Esophagus (tissue), 2 donors: ENCODE data around the gene PRICKLE2. TPM values are rescaled to one million over a fixed set of nuclear protein-coding genes. Genes with fewer than 3 reads are reported as not detected.

ENCODE experiments used
- H3K27ac ChIP-seq, 2 donors: one replicate each; pipeline ENCODE4 v1.5.1; 2013; ENCODE audit warnings: low read depth in 2 of 2, mild to moderate bottlenecking in 2 of 2, inconsistent platforms in 1 of 2, low read length in 1 of 2, moderate library complexity in 1 of 2
- H3K27me3 ChIP-seq, 2 donors: one replicate each; pipeline ENCODE4 v1.6.1; 2013; ENCODE audit warnings: low read length in 2 of 2, control low read depth in 1 of 2, mild to moderate bottlenecking in 1 of 2; ENCODE audit not compliant: insufficient read depth in 2 of 2, control insufficient read depth in 1 of 2
- H3K36me3 ChIP-seq, 2 donors: one replicate each; pipeline ENCODE4 v1.6.1; 2013; ENCODE audit warnings: low read length in 1 of 2; ENCODE audit not compliant: control insufficient read depth in 2 of 2, insufficient read depth in 2 of 2
- H3K4me1 ChIP-seq, 2 donors: one replicate each; pipeline ENCODE4 v1.6.1; 2013; ENCODE audit warnings: low read length in 1 of 2; ENCODE audit not compliant: control insufficient read depth in 2 of 2, insufficient read depth in 2 of 2
- H3K4me3 ChIP-seq, 2 donors: one replicate each; pipeline ENCODE4 v1.5.1; 2013; ENCODE audit warnings: low read length in 2 of 2, mild to moderate bottlenecking in 2 of 2, low read depth in 1 of 2, moderate library complexity in 1 of 2
- H3K9me3 ChIP-seq, 2 donors: one replicate each; pipeline ENCODE4 v1.6.1; 2013; ENCODE audit warnings: mild to moderate bottlenecking in 2 of 2, low read depth in 1 of 2, low read length in 1 of 2, moderate library complexity in 1 of 2; ENCODE audit not compliant: control insufficient read depth in 2 of 2, insufficient read depth in 1 of 2
- WGBS, 2 donors: extraction: QIAGEN DNeasy Blood & Tissue Kit; methylation state at CpG; one replicate each; pipeline ENCODE4 v1.1.7; 2013; 5-methylcytosine and 5-hydroxymethylcytosine counted together
- polyA plus RNA-seq, 2 donors: library from polyadenylated mRNA; stranded (reverse); fragments of 200-250 nt; gene quantifications; one replicate each; pipeline ENCODE4 v1.2.3, GENCODE V29; 2013
- donor health status: healthy with polysubstance abuse.
- donor health status: Bipolar disorder and iron deficiency.

PRICKLE2 gene
- polyA plus RNA-seq, 2 donors, result 1.3 to 2.7 TPM

DNA sequence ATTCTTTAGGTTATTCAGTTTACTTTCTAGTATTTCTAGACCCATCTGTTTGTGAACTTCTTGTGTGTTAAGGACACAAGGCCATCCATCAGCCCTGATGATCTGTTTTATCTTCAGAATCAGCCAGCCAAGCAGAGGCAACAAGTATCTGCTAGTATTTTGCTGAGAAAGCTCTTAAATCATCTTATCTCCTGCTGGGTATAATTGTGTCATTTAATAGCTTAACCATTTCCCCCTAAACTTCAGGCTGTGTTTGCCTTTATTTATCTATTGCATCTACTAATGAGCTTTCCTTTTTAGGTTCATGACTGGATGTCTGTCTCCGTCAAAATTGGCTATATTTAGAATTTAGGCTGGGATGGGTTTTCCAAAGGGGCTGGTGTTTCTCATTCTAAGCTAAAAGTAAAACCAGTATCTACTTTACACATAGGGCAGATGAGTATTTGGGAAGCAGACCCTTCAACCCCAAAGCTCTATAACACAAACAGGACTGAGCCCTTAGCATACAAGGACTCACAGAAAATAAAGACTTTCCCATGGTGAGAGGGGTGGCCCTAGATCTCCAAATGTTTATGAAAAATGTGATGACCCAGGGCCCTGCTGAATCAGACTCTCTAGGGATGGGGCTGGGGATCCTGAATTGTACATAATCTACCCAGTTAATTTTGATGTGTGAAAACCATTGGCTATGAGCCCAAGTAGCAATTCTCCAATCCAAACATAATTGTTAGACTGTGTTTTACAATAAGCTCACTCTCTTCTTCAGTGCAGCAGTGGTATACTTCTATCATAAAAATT lies 136.7 kb downstream of the PRICKLE2 start:
- Histone ChIP-seq H3K27ac (no peak overlapping the region), H3K9me3 (no peaks in the 10 kb centered on the region), H3K4me1 (peaks cover 0 to 2% of the 10 kb centered on the region in 2 donors), H3K27me3 (no peaks in the 10 kb centered on the region), H3K4me3 (no peak overlapping the region), H3K36me3 (no peaks in the 10 kb centered on the region)
- WGBS, 2 donors, result 50 to 56% methylated on average over 1 of the region's 1 CpG

DNA sequence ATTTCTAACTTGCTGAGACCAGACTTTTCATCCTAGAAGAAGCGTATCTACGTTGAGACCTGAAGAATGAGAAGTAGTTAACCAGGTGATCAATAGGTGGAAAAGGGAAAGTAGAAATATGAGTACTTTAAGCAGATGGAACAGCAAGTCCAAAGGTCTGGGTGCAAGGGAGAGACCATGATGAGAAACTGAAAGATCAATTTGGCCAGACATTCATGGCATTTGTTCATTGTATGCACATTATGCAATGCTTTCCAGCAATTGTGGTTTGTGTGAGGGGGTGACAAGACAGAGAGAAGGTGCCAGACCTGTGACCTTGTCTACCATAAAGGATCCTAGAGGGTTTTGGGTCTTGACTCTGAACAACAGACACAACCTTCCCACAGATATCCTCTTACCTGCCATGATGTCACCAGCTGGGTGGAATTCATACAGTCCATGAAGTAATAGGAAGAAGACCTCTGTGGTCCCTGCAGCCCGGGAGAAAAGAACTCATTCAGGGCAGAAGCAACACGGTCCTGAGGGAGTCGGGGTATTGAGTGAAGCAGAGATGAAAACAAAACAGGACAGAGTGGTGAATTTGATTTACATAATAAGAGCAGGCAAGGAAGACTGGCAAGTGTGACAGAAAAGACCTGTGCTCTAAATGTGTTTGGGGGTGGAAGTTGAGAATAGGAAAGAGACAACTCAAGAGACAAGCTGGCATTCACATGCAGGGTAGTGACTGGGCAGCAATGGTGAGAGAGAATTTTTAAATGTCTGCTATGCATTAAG lies 138.6 kb downstream of the PRICKLE2 start:
- H3K27ac ChIP-seq, result no peak overlapping the region
- 85 to 88% methylated on average over 5 of the region's 5 CpGs for WGBS, 2 donors
- no peaks in the 10 kb centered on the region for H3K27me3 ChIP-seq
- no peak overlapping the region for H3K4me3 ChIP-seq
- H3K36me3 ChIP-seq, result no peaks in the 10 kb centered on the region
- no peaks in the 10 kb centered on the region for H3K9me3 ChIP-seq
- H3K4me1 ChIP-seq, result peaks cover 0 to 2% of the 10 kb centered on the region in 2 donors

DNA sequence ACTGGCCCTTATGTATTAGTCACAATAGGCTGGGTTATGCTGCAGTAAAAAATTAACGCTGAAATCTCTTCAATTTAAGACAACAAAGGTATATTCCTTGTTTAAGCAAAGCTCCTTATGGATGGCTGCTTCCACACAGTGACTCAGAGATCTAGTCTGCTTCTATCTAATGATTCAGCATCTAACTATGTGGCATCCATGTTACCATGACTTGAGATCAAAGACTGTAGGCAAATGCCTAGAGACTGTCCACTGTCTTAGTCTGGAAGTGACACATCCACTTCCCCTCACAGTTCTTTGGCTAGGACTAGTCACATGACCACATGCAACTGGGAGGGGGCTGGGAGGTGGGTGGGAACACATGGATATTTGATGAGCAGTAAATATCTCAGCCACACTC lies 140.6 kb downstream of the PRICKLE2 start:
- WGBS, 2 donors, result 43 to 75% methylated on average over 1 of the region's 1 CpG
- H3K9me3 ChIP-seq, result no peaks in the 10 kb centered on the region
- no peaks in the 10 kb centered on the region for H3K4me1 ChIP-seq
- no peaks in the 10 kb centered on the region for H3K36me3 ChIP-seq
- H3K4me3 ChIP-seq, result no peak overlapping the region
- H3K27me3 ChIP-seq, result no peaks in the 10 kb centered on the region
- no peak overlapping the region for H3K27ac ChIP-seq

DNA sequence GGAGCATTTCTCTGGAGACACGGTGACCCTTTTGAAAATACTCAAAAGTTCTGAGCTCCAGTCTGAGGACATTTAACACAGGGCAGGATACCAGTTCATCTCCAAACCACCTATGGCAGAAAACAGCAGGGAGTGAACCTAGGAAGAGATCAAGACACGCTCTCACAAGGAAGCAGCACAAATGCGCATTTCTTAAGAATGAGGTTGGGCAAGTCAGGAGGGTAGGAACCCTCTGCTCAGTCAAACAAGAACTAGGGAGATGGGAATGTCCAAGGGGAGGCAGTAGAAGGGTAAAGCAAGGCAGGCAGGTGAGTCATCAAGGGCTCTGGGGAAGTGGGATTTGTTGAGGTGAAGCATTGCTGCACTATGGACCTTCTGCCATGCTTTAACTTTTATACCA lies 141.7 kb downstream of the PRICKLE2 start:
- WGBS, 2 donors, result 60 to 76% methylated on average over 3 of the region's 3 CpGs
- Histone ChIP-seq H3K4me3 (no peak overlapping the region), H3K4me1 (no peaks in the 10 kb centered on the region), H3K9me3 (no peaks in the 10 kb centered on the region), H3K27ac (no peak overlapping the region), H3K36me3 (no peaks in the 10 kb centered on the region), H3K27me3 (no peaks in the 10 kb centered on the region)

- H3K36me3 ChIP-seq, result no peaks in the 10 kb centered on the region
- no peak overlapping the region for H3K27ac ChIP-seq
- WGBS, 2 donors, result 78 to 80% methylated on average over 7 of the region's 7 CpGs
These were observed 142.2 kb downstream of the PRICKLE2 start for GRCh38 chr3:64082961-64083541.

DNA sequence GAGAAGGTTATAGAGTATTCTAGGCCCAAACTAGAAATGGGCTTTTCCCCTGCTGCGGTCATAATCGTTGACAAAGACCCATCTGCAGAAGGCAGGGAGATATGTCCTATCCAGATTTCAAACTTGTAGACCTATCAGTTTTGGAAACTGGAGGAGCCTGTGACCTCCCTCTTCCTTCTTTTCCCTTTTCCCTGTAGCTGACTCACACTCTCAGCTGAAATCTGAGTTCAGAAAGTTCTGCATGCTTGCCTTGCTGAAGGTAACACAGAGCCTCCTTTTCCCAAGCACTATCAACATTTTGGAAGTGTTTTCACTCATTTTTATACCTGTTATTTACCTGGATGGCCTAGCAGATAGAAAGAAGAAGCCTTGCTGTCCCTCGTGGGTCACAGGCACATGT lies 142.9 kb downstream of the PRICKLE2 start:
- no peaks in the 10 kb centered on the region for H3K27me3 ChIP-seq
- H3K27ac ChIP-seq, result no peak overlapping the region
- H3K4me3 ChIP-seq, result no peak overlapping the region
- no peaks in the 10 kb centered on the region for H3K9me3 ChIP-seq
- H3K4me1 ChIP-seq, result no peaks in the 10 kb centered on the region
- 78 to 80% methylated on average over 3 of the region's 3 CpGs for WGBS, 2 donors
- no peaks in the 10 kb centered on the region for H3K36me3 ChIP-seq

More at GRCh38 chr3:64082961-64083541, 142.2 kb downstream of the PRICKLE2 start:
- Histone ChIP-seq H3K4me1 (no peaks in the 10 kb centered on the region), H3K27me3 (no peaks in the 10 kb centered on the region), H3K4me3 (no peak overlapping the region), H3K9me3 (no peaks in the 10 kb centered on the region)

DNA sequence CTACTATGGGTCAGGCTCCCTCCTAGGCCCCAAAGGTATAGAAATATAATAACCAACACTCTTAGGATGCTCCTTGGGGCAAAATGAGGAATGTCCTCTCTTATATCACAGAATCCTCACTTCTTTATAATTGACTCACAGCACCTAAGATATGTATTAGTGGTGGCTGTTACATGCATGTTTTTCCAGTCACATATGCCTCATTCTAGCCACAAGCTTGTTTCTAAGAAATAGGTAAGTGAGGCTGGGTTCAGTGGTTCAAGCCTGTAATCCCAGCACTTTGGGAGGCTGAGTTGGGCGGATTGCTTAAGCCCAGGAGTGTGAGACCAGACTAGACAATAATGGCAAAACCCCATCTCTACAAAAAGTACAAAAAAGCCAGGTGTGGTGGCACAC lies 144.0 kb downstream of the PRICKLE2 start:
- H3K4me1 ChIP-seq, result no peaks in the 10 kb centered on the region
- no peaks in the 10 kb centered on the region for H3K36me3 ChIP-seq
- no peak overlapping the region for H3K4me3 ChIP-seq
- no peaks in the 10 kb centered on the region for H3K9me3 ChIP-seq
- no peaks in the 10 kb centered on the region for H3K27me3 ChIP-seq
- H3K27ac ChIP-seq, result no peak overlapping the region
- 90 to 94% methylated on average over 1 of the region's 1 CpG for WGBS, 2 donors

- no peaks in the 10 kb centered on the region for H3K9me3 ChIP-seq
- H3K36me3 ChIP-seq, result no peaks in the 10 kb centered on the region
- H3K27me3 ChIP-seq, result no peaks in the 10 kb centered on the region
- H3K4me1 ChIP-seq, result no peaks in the 10 kb centered on the region
- no peak overlapping the region for H3K4me3 ChIP-seq
- no peak overlapping the region for H3K27ac ChIP-seq
- 85 to 88% methylated on average over 1 of the region's 1 CpG for WGBS, 2 donors
These were observed 144.5 kb downstream of the PRICKLE2 start for GRCh38 chr3:64080616-64081234.

GRCh38 chr3:64079369-64080150 lies 145.7 kb downstream of the PRICKLE2 start:
- Histone ChIP-seq H3K36me3 (no peaks in the 10 kb centered on the region), H3K27ac (no peak overlapping the region), H3K27me3 (no peaks in the 10 kb centered on the region), H3K4me1 (no peaks in the 10 kb centered on the region), H3K4me3 (no peak overlapping the region), H3K9me3 (no peaks in the 10 kb centered on the region)
- WGBS, 2 donors, result 86 to 88% methylated on average over 5 of the region's 5 CpGs
